ENCODE results near the gene CMSS1.

Gene CMSS1

GRCh38 chr3:100081986-100082692 lies 264.5 kb downstream of the CMSS1 start:
- no peak overlapping the region for H2AFZ ChIP-seq (ENCODE audit: low read length)
- no peaks in the 10 kb centered on the region for H3K9me3 ChIP-seq (ENCODE audit: insufficient read depth, low read depth, low read length)
- H3K79me2 ChIP-seq (ENCODE audit: insufficient read depth, low read length): no peaks in the 10 kb centered on the region
- H3K27me3 ChIP-seq (ENCODE audit: insufficient read depth, low read length, poor library complexity, severe bottlenecking): no peaks in the 10 kb centered on the region
- H4K20me1 ChIP-seq (ENCODE audit: insufficient read depth, low read length, poor library complexity, severe bottlenecking): no peaks in the 10 kb centered on the region
- no peak overlapping the region for H3K4me3 ChIP-seq (ENCODE audit: low read length, poor library complexity, severe bottlenecking)
- H3F3A ChIP-seq (ENCODE audit: low read depth): no peaks in the 10 kb centered on the region
- TF ChIP-seq EZH2phosphoT487 (IDR thresholded peaks at IDR 0.05; ENCODE audit: borderline replicate concordance): no peak
- TF ChIP-seq CTCF (conservative IDR thresholded peaks at IDR 0.05; ENCODE audit: low read length): no peak
- no peak overlapping the region for H3K4me2 ChIP-seq (ENCODE audit: low read depth, low read length, poor library complexity, severe bottlenecking)
- H3K4me1 ChIP-seq (ENCODE audit: insufficient read depth, low read length, poor library complexity, severe bottlenecking): peaks cover 2% of the 10 kb centered on the region
- H3K9ac ChIP-seq (ENCODE audit: low read depth, low read length, poor library complexity, severe bottlenecking): no peak overlapping the region
- H3K9me2 ChIP-seq (replicated peaks; ENCODE audit: low read depth, low read length): no peaks in the 10 kb centered on the region; the same call in 1 of the 2 replicates
- no peaks in the 10 kb centered on the region for H3K36me3 ChIP-seq (ENCODE audit: insufficient read depth, low read length)

- H3K4me1 ChIP-seq (ENCODE audit: insufficient read depth, low read length, poor library complexity, severe bottlenecking): peaks cover 2% of the 10 kb centered on the region
- H3K9ac ChIP-seq (ENCODE audit: low read depth, low read length, poor library complexity, severe bottlenecking): no peak overlapping the region
- no peak overlapping the region for H3K4me3 ChIP-seq (ENCODE audit: low read length, poor library complexity, severe bottlenecking)
- H3K36me3 ChIP-seq (ENCODE audit: insufficient read depth, low read length): no peaks in the 10 kb centered on the region
- H2AFZ ChIP-seq (ENCODE audit: low read length): no peak overlapping the region
- TF ChIP-seq CTCF (conservative IDR thresholded peaks at IDR 0.05; ENCODE audit: low read length): no peak
- no peak for TF ChIP-seq EZH2phosphoT487 (IDR thresholded peaks at IDR 0.05; ENCODE audit: borderline replicate concordance)
- H3F3A ChIP-seq (ENCODE audit: low read depth): no peaks in the 10 kb centered on the region
- no peak overlapping the region for H3K4me2 ChIP-seq (ENCODE audit: low read depth, low read length, poor library complexity, severe bottlenecking)
- H3K9me3 ChIP-seq (ENCODE audit: insufficient read depth, low read depth, low read length): no peaks in the 10 kb centered on the region
- no peaks in the 10 kb centered on the region for H3K27me3 ChIP-seq (ENCODE audit: insufficient read depth, low read length, poor library complexity, severe bottlenecking)
- H3K79me2 ChIP-seq (ENCODE audit: insufficient read depth, low read length): no peaks in the 10 kb centered on the region
- no peaks in the 10 kb centered on the region; the same call in 1 of the 2 replicates for H3K9me2 ChIP-seq (replicated peaks; ENCODE audit: low read depth, low read length)
- H4K20me1 ChIP-seq (ENCODE audit: insufficient read depth, low read length, poor library complexity, severe bottlenecking): no peaks in the 10 kb centered on the region
These were observed 265.1 kb downstream of the CMSS1 start for GRCh38 chr3:100082714-100083113.

GRCh38 chr3:100083209-100083608 lies 265.5 kb downstream of the CMSS1 start:
- H3K4me2 ChIP-seq (ENCODE audit: low read depth, low read length, poor library complexity, severe bottlenecking): no peak overlapping the region
- H3F3A ChIP-seq (ENCODE audit: low read depth): no peaks in the 10 kb centered on the region
- no peak overlapping the region for H2AFZ ChIP-seq (ENCODE audit: low read length)
- H3K9me2 ChIP-seq (replicated peaks; ENCODE audit: low read depth, low read length): no peaks in the 10 kb centered on the region; the same call in 1 of the 2 replicates
- H4K20me1 ChIP-seq (ENCODE audit: insufficient read depth, low read length, poor library complexity, severe bottlenecking): no peaks in the 10 kb centered on the region
- no peaks in the 10 kb centered on the region for H3K9me3 ChIP-seq (ENCODE audit: insufficient read depth, low read depth, low read length)
- no peak for TF ChIP-seq EZH2phosphoT487 (IDR thresholded peaks at IDR 0.05; ENCODE audit: borderline replicate concordance)
- no peak for TF ChIP-seq CTCF (conservative IDR thresholded peaks at IDR 0.05; ENCODE audit: low read length)
- no peaks in the 10 kb centered on the region for H3K27me3 ChIP-seq (ENCODE audit: insufficient read depth, low read length, poor library complexity, severe bottlenecking)
- no peak overlapping the region for H3K9ac ChIP-seq (ENCODE audit: low read depth, low read length, poor library complexity, severe bottlenecking)
- peaks cover 2% of the 10 kb centered on the region for H3K4me1 ChIP-seq (ENCODE audit: insufficient read depth, low read length, poor library complexity, severe bottlenecking)
- H3K36me3 ChIP-seq (ENCODE audit: insufficient read depth, low read length): no peaks in the 10 kb centered on the region
- H3K79me2 ChIP-seq (ENCODE audit: insufficient read depth, low read length): no peaks in the 10 kb centered on the region
- no peak overlapping the region for H3K4me3 ChIP-seq (ENCODE audit: low read length, poor library complexity, severe bottlenecking)

Data from Loucy (cell line).